CD14-positive monocyte (primary cell): ENCODE measurements around the gene CD8B2. TPM values are rescaled to one million over a fixed set of nuclear protein-coding genes. Genes with fewer than 3 reads are reported as not detected.
"Not testable (repeated sequence)": the region's sequence is repeated elsewhere in the genome, so short reads cannot be mapped to it uniquely, and the experiment has no call there.

Experiments
- DNase-seq, 3 donors: peaks; one replicate each; pipeline ENCODE4 v3.0.0-alpha.2; 2011 to 2022
- H2AFZ ChIP-seq: 2 replicates; pipeline ENCODE4 v1.6.0; 2012; ENCODE audit warnings: mild to moderate bottlenecking, low read depth, low read length, inconsistent platforms; ENCODE audit not compliant: insufficient read depth, poor library complexity, severe bottlenecking
- H3K27ac ChIP-seq, 2 donors: 1 replicate in 1 of 2; 2 replicates in 1 of 2; pipeline ENCODE4 v1.5.1; 2012 to 2013; ENCODE audit warnings: low read length in 2 of 2, control low read depth in 1 of 2, inconsistent platforms in 1 of 2, low read depth in 1 of 2, mild to moderate bottlenecking in 1 of 2
- H3K27me3 ChIP-seq, 2 donors: one replicate each; pipeline versions ENCODE4 v1.6.0 to v1.6.1; 2011 to 2013; ENCODE audit warnings: low read length in 2 of 2; ENCODE audit not compliant: control insufficient read depth in 2 of 2, insufficient read depth in 2 of 2
- H3K36me3 ChIP-seq, 2 donors: replicated peaks in 1 of 2; 1 replicate in 1 of 2; 2 replicates in 1 of 2; pipeline versions ENCODE4 v1.5.1 to v1.6.1; 2012 to 2013; ENCODE audit warnings: low read length in 2 of 2, control low read depth in 1 of 2, inconsistent platforms in 1 of 2, mild to moderate bottlenecking in 1 of 2; ENCODE audit not compliant: insufficient read depth in 2 of 2, control insufficient read depth in 1 of 2
- H3K4me1 ChIP-seq, 2 donors: 1 replicate in 1 of 2; 2 replicates in 1 of 2; pipeline versions ENCODE4 v1.5.1 to v1.6.1; 2012 to 2013; ENCODE audit warnings: low read length in 2 of 2, control low read depth in 1 of 2, inconsistent platforms in 1 of 2, mild to moderate bottlenecking in 1 of 2, moderate library complexity in 1 of 2; ENCODE audit not compliant: insufficient read depth in 2 of 2, control insufficient read depth in 1 of 2
- H3K4me2 ChIP-seq: replicated peaks from 2 replicates; pipeline ENCODE3; 2012; ENCODE audit warnings: low read length, moderate library complexity, mild to moderate bottlenecking; ENCODE audit not compliant: poor library complexity, severe bottlenecking; ENCODE audit errors: extremely low read depth
- H3K4me3 ChIP-seq, 3 experiments: fragments of 200-600 bp in 1 of 3; sonication (generic) in 1 of 3; replicated peaks in 1 of 3; 1 replicate in 2 of 3; 2 replicates in 1 of 3; pipeline ENCODE4 v1.5.1; 2011 to 2013; ENCODE audit warnings: low read length in 3 of 3, mild to moderate bottlenecking in 3 of 3, control low read depth in 2 of 3, low read depth in 2 of 3, inconsistent platforms in 1 of 3, moderate library complexity in 1 of 3
- H3K79me2 ChIP-seq: 2 replicates; pipeline ENCODE4 v1.6.0; 2012; ENCODE audit warnings: mild to moderate bottlenecking, control low read depth, inconsistent platforms, low read length, moderate library complexity; ENCODE audit not compliant: insufficient read depth
- H3K9ac ChIP-seq: 2 replicates; pipeline ENCODE4 v1.6.0; 2017; ENCODE audit warnings: low read length, mild to moderate bottlenecking; ENCODE audit not compliant: insufficient read depth, poor library complexity, severe bottlenecking
- H3K9me3 ChIP-seq, 2 donors: replicated peaks in 1 of 2; 1 replicate in 1 of 2; 2 replicates in 1 of 2; pipeline versions ENCODE4 v1.5.1 to v1.6.1; 2012 to 2013; ENCODE audit warnings: low read length in 2 of 2, control low read depth in 1 of 2; ENCODE audit not compliant: control insufficient read depth in 1 of 2, insufficient read depth in 1 of 2
- H4K20me1 ChIP-seq: 2 replicates; pipeline ENCODE4 v1.6.0; 2012; ENCODE audit warnings: mild to moderate bottlenecking, low read length, control low read depth, moderate library complexity; ENCODE audit not compliant: insufficient read depth
- H3K27ac Mint-ChIP-seq, 7 donors: one replicate each; pipeline ENCODE4 v1.8.0; 2020; ENCODE audit warnings: mild to moderate bottlenecking in 7 of 7, mixed read lengths in 7 of 7, moderate library complexity in 6 of 7, inconsistent platforms in 2 of 7
- H3K27me3 Mint-ChIP-seq, 3 donors: one replicate each; pipeline ENCODE4 v1.8.0; 2021 to 2022; ENCODE audit warnings: low read depth in 3 of 3, mild to moderate bottlenecking in 3 of 3, mixed read lengths in 3 of 3, moderate library complexity in 3 of 3, inconsistent platforms in 1 of 3
- H3K36me3 Mint-ChIP-seq, 2 donors: one replicate each; pipeline ENCODE4 v1.8.0; 2020; ENCODE audit warnings: mixed read lengths in 2 of 2, inconsistent platforms in 1 of 2, mild to moderate bottlenecking in 1 of 2
- H3K4me1 Mint-ChIP-seq: one replicate; pipeline ENCODE4 v1.8.0; 2020; ENCODE audit warnings: mild to moderate bottlenecking, mixed read lengths
- H3K4me3 Mint-ChIP-seq, 2 donors: one replicate each; pipeline ENCODE4 v1.8.0; 2020; ENCODE audit warnings: mild to moderate bottlenecking in 2 of 2, mixed read lengths in 2 of 2, moderate library complexity in 1 of 2
- H3K9me3 Mint-ChIP-seq, 7 donors: one replicate each; pipeline ENCODE4 v1.8.0; 2020 to 2022; ENCODE audit warnings: mixed read lengths in 7 of 7, mild to moderate bottlenecking in 6 of 7, moderate library complexity in 6 of 7, inconsistent platforms in 2 of 7
- WGBS: methylation state at CpG from one replicate; pipeline ENCODE4 v1.1.5; 2013; ENCODE audit warnings: missing lambda C conversion rate; ENCODE audit not compliant: insufficient coverage; 5-methylcytosine and 5-hydroxymethylcytosine counted together
- intact Hi-C, 2 donors: fragments of 100-400 bp; cut with micrococcal nuclease; formaldehyde crosslinking; loops; one replicate each; pipeline versions ENCODE4 v1.15.0 to v1.15.1; 2023
- polyA plus RNA-seq, 3 donors: library from polyadenylated mRNA; depleted of rRNA in 1 of 3; unstranded in 2 of 3; stranded (reverse) in 1 of 3; fragments of 300-500 nt in 2 of 3; fragments of >200 nt in 1 of 3; fragmentation: Illumina TruSeq in 2 of 3; gene quantifications; 1 replicate in 2 of 3; 2 replicates in 1 of 3; pipeline ENCODE4 v1.2.3, GENCODE V29; 2012 to 2021
- TF ChIP-seq, protein P1 (sequence below): fragments of 200-600 bp; IDR thresholded peaks from one replicate; pipeline ENCODE4 v1.8.0; 2022; ENCODE audit warnings: antibody characterized with exemption, mild to moderate bottlenecking

CD8B2 gene
- polyA plus RNA-seq, 3 donors: 0.04 TPM; not detected in 2

DNA sequence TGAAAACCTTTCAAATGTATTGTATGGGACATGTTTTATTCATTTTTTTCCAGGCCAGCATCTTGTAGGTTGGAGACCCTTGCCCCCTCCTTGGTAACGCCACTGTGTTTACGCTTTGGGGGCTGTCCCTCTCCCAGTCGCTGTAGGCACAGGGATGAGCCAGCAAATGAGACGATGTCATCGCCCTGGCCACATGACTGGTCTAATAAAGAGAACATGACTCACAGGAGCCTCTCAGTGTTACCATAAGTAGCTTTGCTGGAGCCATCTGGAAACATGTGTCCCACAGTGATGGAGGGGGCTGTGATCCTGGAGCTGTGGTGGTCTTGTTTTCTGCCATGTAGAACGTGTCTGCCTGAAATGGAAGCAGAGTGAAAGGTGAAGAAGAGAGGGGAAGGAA, 78.9 kb downstream of the CD8B2 start:
- intact Hi-C loops: no loop called here
- WGBS: 81% methylated on average over 3 of the region's 6 CpGs
- DNase-seq: peak in 1 of 3 donors; percentile 33
- Histone ChIP-seq H3K4me2 (no peak overlapping the region), H3K27me3 (no peaks in the 10 kb centered on the region), H3K36me3 (no peaks in the 10 kb centered on the region), H3K79me2 (no peaks in the 10 kb centered on the region), H3K27ac (no peak overlapping the region), H2AFZ (no peak overlapping the region), H3K9ac (no peak overlapping the region), H3K9me3 (no peaks in the 10 kb centered on the region), H4K20me1 (no peaks in the 10 kb centered on the region), H3K4me3 (no peak overlapping the region), H3K4me1 (peaks cover 0 to 4% of the 10 kb centered on the region in 2 donors)
- Mint-ChIP-seq H3K27ac (no peak overlapping the region), H3K4me1 (peaks cover 10% of the 10 kb centered on the region), H3K4me3 (no peak overlapping the region), H3K36me3 (no peaks in the 10 kb centered on the region), H3K27me3 (peaks cover 0 to 4% (median 4%) of the 10 kb centered on the region in 3 donors), H3K9me3 (peaks cover 0 to 2% (median 0%) of the 10 kb centered on the region in 7 donors)
- TF ChIP-seq, protein P1, sequence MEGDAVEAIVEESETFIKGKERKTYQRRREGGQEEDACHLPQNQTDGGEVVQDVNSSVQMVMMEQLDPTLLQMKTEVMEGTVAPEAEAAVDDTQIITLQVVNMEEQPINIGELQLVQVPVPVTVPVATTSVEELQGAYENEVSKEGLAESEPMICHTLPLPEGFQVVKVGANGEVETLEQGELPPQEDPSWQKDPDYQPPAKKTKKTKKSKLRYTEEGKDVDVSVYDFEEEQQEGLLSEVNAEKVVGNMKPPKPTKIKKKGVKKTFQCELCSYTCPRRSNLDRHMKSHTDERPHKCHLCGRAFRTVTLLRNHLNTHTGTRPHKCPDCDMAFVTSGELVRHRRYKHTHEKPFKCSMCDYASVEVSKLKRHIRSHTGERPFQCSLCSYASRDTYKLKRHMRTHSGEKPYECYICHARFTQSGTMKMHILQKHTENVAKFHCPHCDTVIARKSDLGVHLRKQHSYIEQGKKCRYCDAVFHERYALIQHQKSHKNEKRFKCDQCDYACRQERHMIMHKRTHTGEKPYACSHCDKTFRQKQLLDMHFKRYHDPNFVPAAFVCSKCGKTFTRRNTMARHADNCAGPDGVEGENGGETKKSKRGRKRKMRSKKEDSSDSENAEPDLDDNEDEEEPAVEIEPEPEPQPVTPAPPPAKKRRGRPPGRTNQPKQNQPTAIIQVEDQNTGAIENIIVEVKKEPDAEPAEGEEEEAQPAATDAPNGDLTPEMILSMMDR: no peak

DNA sequence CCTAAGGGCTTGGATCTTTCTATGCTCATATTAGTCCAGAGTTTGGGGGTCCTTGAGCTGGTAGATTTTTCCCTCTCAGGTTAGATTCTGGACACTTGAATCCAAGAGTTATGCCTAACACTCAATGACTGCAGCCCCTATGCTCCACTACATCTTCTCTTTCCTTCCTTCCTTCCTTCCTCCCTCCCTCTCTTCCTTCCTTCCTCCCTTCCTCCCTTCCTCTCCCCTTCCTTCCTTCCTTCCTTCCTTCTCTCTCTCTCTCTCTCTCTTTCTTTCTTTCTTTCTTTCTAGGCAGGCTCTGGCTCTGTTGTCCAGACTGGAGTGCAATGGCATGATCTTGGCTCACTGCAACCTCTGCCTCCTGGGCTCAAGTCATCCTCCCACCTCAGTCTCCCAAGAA, 79.3 kb downstream of the CD8B2 start:
- H3K9me3 Mint-ChIP-seq, H3K4me1 ChIP-seq, H3K4me3 ChIP-seq, H3K79me2 ChIP-seq, DNase-seq, H4K20me1 ChIP-seq, H3K9me3 ChIP-seq, H3K27ac ChIP-seq, intact Hi-C loops, H3K36me3 Mint-ChIP-seq, H3K27me3 ChIP-seq, H2AFZ ChIP-seq, H3K4me2 ChIP-seq, H3K4me1 Mint-ChIP-seq, H3K27me3 Mint-ChIP-seq, H3K9ac ChIP-seq, H3K36me3 ChIP-seq, H3K4me3 Mint-ChIP-seq: not testable (repeated sequence)
- peak overlapping the region in 1 of 7 donors; percentile 71 for H3K27ac Mint-ChIP-seq
